ENCODE measurements around the gene HSPA12B. TPM values are rescaled to one million over a fixed set of nuclear protein-coding genes. Genes with fewer than 3 reads are reported as not detected.

HSPA12B gene
- total and polyA plus RNA-seq, 9 of the 15 experiments (the other 6 are each of a cell fraction or from before 2014, with no cell fraction given) = 0.03 to 0.07 TPM; not detected in 7

GRCh38 chr20:3721912-3722311, 10.6 kb upstream of the HSPA12B start:
- TF ChIP-seq STAG1 (CRISPR knock-in tag; IDR thresholded peaks at IDR 0.05; ENCODE audit: borderline replicate concordance) (no peak), FIP1L1 (IDR thresholded peaks at IDR 0.05; ENCODE audit: low read depth, low read length, poor library complexity, severe bottlenecking) (no peak), TFE3 (CRISPR knock-in tag; IDR thresholded peaks at IDR 0.05) (no peak), ZNF212 (CRISPR knock-in tag; IDR thresholded peaks at IDR 0.05) (no peak), PHF20 (IDR thresholded peaks at IDR 0.05; ENCODE audit: partially characterized antibody) (no peak)
- no TSS peak for BruUV-seq (replicated peaks)
- FAIRE-seq (no peak), DNase-seq (ENCODE audit: extremely low read depth in 1 of 4, low spot score in 3 of 4) (no peak), ATAC-seq (no peak)
- ChIA-PET CTCF (ENCODE audit: low intra/inter-chr PET ratio) (no interaction called here), POLR2A (interaction anchor here (0.6 to 0.8 kb wide), 3 partner anchors 9 to 1425 kb away, joined by 3 to 4 read pairs (median 3); partner anchors contain the start of gene SIGLEC1)
- Histone ChIP-seq H3K36me3 (ENCODE audit: control insufficient read depth, insufficient read depth, low read length) (no peaks in the 10 kb centered on the region), H3K9me3 (replicated peaks; ENCODE audit: control insufficient read depth, insufficient read depth, low read depth, low read length) (no peaks in the 10 kb centered on the region), H3K27ac (ENCODE audit: extremely low read depth, low read depth, low read length) (no peak overlapping the region), H3K9ac (ENCODE audit: insufficient read depth in 1 of 2, low read depth in 2 of 2, low read length in 2 of 2) (no peak overlapping the region), H3K9me1 (ENCODE audit: control insufficient read depth, insufficient read depth, low read length) (no peaks in the 10 kb centered on the region), H4K20me1 (replicated peaks; ENCODE audit: control insufficient read depth, insufficient read depth, low read length) (no peaks in the 10 kb centered on the region), H3K4me2 (ENCODE audit: insufficient read depth, low read length) (no peak overlapping the region), H3K4me1 (replicated peaks in 1 of 2; ENCODE audit: control insufficient read depth in 2 of 2, insufficient read depth in 2 of 2, low read length in 2 of 2) (peaks cover 0 to 3% of the 10 kb centered on the region in 2 experiments; a peak in 3 of 5 replicates), H3K79me2 (ENCODE audit: control insufficient read depth, insufficient read depth, low read length) (no peaks in the 10 kb centered on the region), H3K4me3 (no peak overlapping the region), H3K27me3 (ENCODE audit: control insufficient read depth in 2 of 2, insufficient read depth in 2 of 2, low read length in 2 of 2) (peaks cover 0 to 5% of the 10 kb centered on the region in 2 experiments; a peak in 1 of 5 replicates), H2AFZ (ENCODE audit: low read depth, low read length) (no peak overlapping the region)
- WGBS (ENCODE audit: insufficient coverage, low coverage, missing lambda C conversion rate) = 4% methylated on average over 4 of the region's 4 CpGs
- intact Hi-C loops (cut with micrococcal nuclease) (no loop called here), in situ Hi-C loops (cut with MboI) (no loop called here)

All from K562 (cell line).